Fibroblast of peridontal ligament (primary cell): ENCODE results near the gene DYNC1H1.

Experiments
- DNase-seq: peaks from one replicate; pipeline ENCODE4 v3.0.0-alpha.2; 2010; ENCODE audit errors: extremely low read depth

DYNC1H1 gene

GRCh38 chr14:101944451-101944850, 19.9 kb upstream of the DYNC1H1 start:
- no peak for DNase-seq

DNA sequence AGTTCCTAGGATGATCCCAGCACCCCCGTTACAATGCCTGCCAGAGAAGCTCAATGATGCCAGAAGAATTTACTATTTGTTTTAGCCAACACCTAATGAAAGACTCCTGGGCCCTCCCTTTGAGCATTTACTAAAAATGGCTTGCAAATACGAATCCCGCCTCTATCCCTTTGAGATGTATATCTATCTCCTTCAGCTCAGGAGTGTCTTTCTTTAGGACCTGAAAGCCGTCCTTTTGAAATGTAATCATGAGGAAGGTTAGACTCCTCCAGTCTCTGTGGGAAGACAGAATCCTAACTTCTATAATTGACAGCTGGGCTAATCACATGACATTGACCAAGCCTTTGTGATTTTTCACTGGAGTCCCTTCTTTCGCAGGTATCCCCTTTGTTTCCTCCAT, 19.2 kb upstream of the DYNC1H1 start:
- DNase-seq, result no peak

- DNase-seq, result no peak
Measured at GRCh38 chr14:101947577-101947903, 16.8 kb upstream of the DYNC1H1 start.

DNA sequence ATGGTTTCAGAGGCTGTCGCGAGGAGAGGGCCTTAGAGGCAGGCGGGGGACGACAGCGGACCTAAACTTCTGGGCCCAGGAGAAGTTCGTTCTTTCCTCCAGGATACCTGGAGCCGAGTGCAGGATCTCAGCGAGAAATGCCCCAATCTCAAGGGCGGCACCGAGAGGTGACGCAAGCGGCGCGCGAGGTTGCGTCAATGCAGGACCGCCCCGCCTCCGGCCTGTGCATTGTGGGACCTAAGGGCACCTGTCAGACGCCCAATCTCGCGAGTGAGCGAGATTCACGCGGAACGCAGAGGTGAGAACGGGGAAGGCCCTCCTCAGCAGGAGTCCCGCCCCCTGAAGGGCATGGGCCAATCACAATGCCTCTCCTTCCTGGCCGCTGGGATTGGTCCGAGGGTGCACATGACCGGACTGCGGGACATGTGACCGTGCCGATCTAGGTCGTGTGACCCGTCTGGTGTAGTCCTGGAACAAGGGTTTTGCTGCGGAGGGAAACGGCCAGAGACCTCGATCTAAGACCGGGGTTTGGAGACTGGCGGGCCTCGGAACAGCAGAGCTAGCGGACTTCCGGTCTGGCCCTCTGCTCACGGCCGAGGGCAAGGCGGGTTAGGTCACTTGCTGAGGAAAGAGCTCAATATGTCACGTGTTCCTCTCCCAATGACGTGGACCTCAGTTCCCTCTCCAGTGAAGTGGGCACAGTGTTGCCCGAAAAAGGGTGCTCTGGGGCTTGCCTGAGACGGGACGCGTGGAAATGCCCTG, 16.3 kb upstream of the DYNC1H1 start:
- peak; percentile 100 for DNase-seq

DNA sequence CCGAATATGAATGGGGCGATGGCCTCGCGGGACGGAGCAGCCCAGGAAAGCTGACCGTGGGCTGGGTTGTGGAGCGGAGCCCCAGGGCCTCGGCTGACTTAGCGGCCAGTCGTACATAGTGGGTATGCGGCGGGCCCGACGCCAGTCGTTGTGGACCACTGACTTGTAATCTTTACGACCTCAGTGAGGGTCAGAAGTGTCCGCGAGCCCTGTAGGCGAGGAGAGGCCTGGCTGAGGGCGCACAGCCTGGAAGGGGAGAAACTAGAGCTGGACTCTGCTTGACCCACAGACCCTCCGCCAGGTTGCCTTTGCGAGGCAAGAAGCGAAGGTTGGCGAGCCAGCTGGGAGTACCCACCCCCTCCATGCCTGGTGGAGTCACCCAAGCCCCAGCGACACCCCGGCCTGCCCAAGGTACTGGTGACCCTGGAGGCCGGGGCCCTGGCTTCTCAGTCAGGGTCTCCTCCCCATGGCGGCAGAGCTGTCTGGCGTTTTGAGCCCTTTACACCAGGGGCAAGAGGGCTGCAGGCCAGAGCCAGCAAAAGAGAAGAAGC, 15.6 kb upstream of the DYNC1H1 start:
- DNase-seq, result no peak

DNA sequence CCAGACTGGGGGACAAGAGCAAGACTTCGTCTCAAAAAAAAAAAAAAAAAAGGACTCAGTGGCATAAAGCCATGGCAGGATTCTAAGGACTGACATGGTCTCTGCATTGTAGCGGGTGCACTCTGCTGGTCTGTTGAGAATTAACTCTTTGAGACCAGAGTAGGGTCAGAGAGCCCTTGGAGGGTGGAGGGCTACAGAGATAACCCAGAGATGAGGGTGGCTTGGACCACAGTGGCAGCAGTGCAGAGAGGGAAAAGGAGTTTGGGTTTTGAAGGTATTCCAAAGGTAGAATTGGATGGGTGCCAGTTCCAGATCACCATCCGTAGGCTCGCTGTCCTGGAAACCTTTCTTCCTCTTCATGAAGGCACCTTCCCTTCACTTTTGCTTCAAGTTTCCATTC, 14.3 kb upstream of the DYNC1H1 start:
- DNase-seq, result no peak

- no peak for DNase-seq
Measured at GRCh38 chr14:101950516-101951215, 13.7 kb upstream of the DYNC1H1 start.

DNA sequence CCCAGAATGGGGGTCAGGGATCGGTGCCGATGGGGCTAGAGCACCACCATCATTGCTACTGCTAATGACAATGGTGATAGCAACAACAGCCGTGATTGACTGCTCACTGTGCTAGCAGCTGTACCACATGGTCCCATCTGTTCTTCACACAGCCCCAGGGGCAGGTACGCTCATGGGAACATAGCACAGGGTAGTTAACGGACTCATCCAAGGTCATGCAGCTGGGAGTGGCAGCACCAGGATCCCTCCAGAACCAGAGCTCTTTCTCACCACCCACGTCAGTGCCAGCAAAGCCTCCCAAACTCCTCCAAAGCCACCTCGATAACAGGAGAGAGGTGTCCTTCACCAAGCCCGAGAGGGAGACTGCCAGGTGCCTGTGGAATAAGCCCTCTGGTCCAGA, 11.2 kb upstream of the DYNC1H1 start:
- no peak for DNase-seq

GRCh38 chr14:101954501-101954900, 9.9 kb upstream of the DYNC1H1 start:
- no peak for DNase-seq

DNA sequence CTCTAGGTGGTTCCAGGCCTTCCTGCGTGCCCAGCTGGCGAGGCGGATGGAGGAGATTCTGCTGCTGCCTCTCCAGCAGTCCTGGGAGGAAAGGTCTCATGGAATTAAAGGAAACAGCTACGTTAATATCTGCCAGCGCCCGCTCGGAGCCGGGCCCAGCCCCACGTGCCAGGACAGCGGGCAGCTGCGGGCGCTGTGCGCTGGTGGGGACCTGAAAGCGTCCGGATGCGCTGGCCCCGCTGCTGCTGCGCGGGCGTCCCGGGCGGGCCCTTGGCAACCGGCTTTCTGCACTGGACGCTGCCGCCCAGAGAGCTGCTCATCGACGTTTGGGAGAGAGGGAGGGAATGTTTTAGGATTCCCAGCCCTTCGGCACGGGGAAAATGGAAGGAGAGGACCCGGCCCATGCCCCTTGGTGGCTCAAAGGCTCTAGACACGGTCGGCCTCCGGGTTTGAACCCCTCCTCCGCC, 8.6 kb upstream of the DYNC1H1 start:
- no peak for DNase-seq

DNA sequence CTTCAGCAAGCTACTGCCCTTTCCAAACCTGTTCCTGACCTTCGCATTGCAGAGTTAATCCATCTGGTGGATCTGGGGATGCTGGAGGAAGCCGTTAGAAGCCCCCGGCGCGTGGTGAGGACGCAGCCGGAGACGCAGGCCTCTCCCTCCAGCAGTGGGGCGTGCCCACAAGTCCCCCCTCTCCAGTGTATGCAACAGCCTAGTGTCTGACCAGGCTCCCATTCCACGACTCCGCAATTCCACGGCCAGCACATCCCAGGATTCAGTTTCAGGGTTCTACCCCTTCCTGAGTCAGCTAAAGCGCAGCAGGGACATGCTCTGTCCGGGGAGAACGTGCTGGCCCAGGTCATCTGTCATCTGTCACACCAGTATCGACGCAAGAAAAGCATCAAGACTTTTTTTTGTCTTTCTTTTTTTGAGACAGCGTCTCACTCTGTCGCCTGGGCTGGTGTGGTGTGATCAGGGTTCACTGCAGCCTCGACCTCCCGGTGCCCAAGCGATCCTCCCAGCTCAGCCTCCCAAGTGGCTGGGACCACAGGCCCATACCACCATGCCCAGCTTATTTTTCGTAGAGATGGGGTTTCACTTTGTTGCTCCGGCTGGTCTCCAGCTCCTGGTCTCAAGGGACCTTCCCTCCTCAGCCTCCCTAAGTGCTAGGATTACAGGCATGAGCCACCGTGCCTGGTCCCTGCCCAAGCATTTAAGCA, 8.0 kb upstream of the DYNC1H1 start:
- DNase-seq, result no peak

DNA sequence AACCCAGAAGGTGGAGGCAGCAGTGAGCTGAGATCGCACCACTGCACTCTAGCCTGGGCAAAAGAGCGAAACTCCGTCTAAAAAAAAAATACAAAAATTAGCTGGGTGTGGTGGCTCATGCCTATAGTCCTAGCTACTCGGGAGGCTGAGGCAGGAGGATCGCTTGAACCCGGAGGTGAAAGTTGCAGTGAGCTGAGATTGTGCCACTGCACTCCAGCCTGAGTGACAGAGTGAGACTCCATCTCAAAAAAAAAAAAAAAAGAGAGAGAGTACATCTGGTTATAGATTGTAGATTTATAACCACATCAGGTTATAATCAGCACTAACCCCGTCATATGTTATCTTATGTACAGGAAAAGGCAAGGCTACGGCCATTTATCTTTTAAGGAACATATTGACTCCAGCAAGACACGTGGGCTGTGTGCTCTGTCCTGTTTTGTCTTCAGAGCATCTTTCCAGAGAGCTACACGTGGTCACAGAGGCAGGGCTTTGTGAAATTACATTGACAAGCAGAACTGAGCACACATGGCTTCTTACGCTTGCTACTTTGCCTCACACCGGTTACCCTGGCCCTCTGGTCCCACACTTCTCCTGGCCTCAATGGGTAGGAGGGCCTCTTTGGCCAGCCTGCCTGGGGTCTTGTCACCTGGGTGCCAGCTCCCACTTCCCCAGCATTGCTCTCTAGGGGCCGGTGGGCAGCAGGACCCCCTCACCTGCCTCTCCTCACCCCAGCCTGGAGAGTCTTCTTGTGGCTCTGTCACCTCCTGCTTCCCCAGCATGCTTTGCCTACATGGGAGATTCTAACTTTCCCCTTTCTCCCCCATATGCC, 6.8 kb upstream of the DYNC1H1 start:
- DNase-seq, result no peak

DNA sequence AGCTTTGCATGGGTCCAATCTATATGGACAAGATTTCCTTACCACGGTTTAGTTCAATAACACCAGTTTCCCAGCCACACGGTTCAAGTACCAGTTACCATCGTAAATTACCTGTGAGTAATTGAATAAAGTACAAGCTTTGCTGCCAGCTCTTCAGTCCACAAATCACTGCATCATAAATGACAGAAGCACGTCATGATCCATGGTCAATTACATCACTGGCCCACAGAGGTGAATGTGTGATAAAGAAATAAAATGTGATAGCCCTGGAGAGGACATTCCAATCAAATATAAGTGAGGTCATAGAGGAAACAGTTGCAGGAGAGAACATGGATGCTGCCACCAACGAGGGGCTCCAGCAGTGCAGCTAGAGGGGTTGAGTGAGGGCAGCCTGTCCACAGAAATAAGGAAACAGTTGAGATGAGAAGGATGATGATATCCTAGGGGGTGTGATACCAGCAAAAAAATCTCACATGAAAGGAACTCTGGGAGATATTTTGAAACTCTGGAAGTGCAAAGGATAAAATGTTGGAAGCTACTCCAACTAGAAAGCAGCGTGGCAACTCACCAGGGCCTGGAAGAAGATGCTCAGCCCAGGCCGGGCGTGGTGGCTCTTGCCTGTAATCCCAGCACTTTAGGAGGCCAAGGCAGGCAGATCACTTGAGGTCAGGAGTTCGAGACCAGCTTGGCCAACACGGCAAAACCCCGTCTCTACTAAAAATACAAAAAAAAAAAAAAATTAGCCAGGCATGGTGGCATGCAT, 5.8 kb upstream of the DYNC1H1 start:
- DNase-seq, result no peak

GRCh38 chr14:101959277-101959676, 5.1 kb upstream of the DYNC1H1 start:
- DNase-seq, result no peak

DNA sequence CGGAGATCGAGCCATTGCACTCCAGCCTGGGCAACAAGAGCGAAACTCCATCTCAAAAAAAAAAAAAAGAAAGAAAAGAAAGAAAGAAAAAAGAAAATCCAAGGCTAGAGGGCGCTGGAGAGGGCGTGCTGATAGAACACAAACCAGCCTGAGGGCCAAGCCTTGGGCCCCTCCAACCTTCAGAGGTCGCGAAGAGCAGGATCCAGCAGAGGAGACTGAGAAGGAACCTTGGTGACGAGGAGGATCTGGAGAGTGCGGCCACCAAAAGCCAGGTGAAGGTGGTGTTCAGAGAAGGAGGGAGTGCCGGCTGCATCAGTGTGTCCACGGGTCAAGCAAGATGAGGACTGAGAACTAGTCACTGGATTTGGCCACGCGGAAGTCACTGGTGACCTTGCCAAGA, 4.1 kb upstream of the DYNC1H1 start:
- DNase-seq, result peak; percentile 41

DNA sequence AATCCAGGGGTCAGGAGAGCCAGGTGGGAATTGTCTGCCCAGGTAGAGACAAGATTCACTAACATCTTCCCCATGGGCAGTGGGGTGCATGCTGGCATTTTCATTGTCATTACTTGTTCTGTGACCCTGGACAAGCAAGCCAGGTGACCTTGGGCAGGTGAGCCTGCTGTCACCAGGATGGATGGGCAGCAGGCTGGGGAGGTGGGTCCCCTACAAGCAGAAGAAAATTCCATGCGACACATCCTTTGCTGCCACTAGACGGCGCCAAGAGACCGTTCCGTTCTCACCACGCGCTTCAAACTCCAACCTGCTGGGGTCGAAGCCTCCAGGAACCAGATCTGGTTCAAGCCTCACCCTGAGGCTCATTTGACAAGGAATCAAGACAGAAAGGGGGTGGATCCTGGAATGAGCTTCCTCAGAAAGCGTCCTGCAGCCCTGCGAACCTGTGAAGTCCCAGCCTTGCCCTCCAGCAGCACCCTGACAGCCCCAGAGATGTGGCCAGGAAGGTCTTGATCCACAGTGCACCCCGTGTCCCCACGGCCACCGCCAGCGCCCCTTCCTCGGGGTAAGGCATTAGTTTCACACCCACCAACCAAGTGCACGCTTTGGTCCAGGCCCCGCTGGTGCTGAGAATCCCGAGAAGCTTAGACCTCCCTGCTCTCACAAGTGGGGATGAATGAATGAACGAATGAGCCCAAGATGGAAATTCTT, 3.2 kb upstream of the DYNC1H1 start:
- peak; percentile 79 for DNase-seq

DNA sequence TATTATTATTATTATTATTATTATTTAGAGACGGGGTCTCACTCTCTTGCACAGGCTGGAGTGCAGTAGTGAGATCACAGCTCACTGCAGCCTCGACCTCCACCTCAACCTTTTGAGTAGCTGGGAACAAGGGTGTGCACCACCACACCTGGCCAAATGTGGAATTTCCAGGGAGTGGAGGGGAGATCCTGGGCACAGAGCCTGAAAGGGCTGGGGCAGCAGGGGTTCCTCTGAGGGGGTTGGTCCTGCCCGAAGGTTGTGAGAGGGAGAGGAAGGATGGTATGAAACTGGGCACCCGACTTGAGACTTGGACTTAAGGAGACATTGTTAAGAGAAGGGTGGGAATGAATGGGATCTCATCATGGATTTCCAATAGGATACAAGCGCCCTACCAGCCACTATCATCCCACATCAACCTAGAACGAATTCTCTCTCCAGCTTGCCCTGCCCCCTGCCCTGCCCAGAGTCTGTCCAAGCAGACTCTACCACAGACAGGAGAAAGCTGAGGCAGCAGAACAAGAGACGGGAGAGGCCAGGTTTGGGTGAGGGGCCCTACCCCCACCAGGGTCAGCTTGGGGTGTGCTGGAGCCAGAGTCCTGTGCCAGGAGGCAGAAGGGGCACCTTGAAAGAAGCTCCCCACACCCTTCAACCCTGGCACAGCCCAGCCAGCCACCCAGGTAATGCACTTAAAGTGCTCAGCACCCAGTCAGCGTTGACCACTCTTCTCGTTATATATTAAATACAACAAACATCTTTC, 2.4 kb upstream of the DYNC1H1 start:
- DNase-seq, result no peak

DNA sequence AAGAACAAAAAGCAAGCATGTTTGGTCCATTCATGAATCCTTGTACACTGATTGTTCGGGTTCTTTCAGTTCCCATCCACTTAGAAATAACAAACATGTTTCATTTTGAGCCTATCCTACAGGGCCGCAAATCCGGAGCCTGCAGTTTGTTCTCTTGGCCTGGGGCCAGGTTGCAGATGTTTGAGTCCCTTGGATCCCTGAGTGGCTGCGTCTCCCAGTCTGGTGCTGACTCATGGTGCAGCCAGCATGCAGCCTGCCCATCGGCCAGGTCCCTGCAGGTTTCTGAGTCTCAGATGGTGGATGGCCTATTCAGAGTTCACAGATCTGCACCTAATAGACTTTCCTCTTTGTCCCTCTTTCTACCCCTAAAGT, 1.9 kb upstream of the DYNC1H1 start:
- peak; percentile 84 for DNase-seq

- DNase-seq, result no peak
Measured at GRCh38 chr14:101963052-101963451, 1.3 kb upstream of the DYNC1H1 start.
